Mesenchymal stem cell (in vitro differentiated cells and primary cell): ENCODE results near the gene GABRG3.

ENCODE experiments used
- DNase-seq: peaks from one replicate; pipeline ENCODE4 v3.0.0-alpha.2; 2013
- H2AFZ ChIP-seq: one replicate; pipeline ENCODE4 v1.6.1; 2013; ENCODE audit warnings: low read depth, mild to moderate bottlenecking, control low read depth, inconsistent platforms, low read length, moderate library complexity
- H2AK5ac ChIP-seq: 2 replicates; pipeline ENCODE4 v1.6.1; 2013; ENCODE audit warnings: low read length, moderate library complexity, mild to moderate bottlenecking, inconsistent platforms; ENCODE audit not compliant: severe bottlenecking
- H2BK120ac ChIP-seq: one replicate; pipeline ENCODE4 v1.6.1; 2013; ENCODE audit warnings: low read depth, mild to moderate bottlenecking, inconsistent platforms, low read length, moderate library complexity
- H2BK12ac ChIP-seq, 2 experiments: one replicate each; pipeline ENCODE4 v1.6.1; 2013; ENCODE audit warnings: inconsistent platforms in 2 of 2, low read length in 2 of 2, mild to moderate bottlenecking in 2 of 2, moderate library complexity in 2 of 2, control low read depth in 1 of 2
- H2BK15ac ChIP-seq: one replicate; pipeline ENCODE4 v1.6.1; 2013; ENCODE audit warnings: mild to moderate bottlenecking, low read depth, inconsistent platforms; ENCODE audit not compliant: poor library complexity, severe bottlenecking
- H2BK5ac ChIP-seq: 2 replicates; pipeline ENCODE4 v1.6.1; 2013; ENCODE audit warnings: low read depth, mild to moderate bottlenecking, low read length, control low read depth, inconsistent platforms; ENCODE audit not compliant: poor library complexity, severe bottlenecking
- H3K14ac ChIP-seq, 2 experiments: one replicate each; pipeline ENCODE4 v1.6.1; 2013; ENCODE audit warnings: inconsistent platforms in 2 of 2, low read length in 2 of 2, control low read depth in 1 of 2, mild to moderate bottlenecking in 1 of 2, moderate library complexity in 1 of 2
- H3K18ac ChIP-seq, 2 experiments: one replicate each; pipeline ENCODE4 v1.6.1; 2013; ENCODE audit warnings: inconsistent platforms in 2 of 2, low read length in 2 of 2, control low read depth in 1 of 2, low read depth in 1 of 2, mild to moderate bottlenecking in 1 of 2
- H3K23ac ChIP-seq, 2 experiments: one replicate each; pipeline ENCODE4 v1.6.1; 2013; ENCODE audit warnings: inconsistent platforms in 2 of 2, low read length in 2 of 2, mild to moderate bottlenecking in 2 of 2, moderate library complexity in 2 of 2, control low read depth in 1 of 2
- H3K27ac ChIP-seq: 2 replicates; pipeline ENCODE4 v1.5.1; 2013; ENCODE audit warnings: mild to moderate bottlenecking, moderate library complexity, low read length, control low read depth, inconsistent platforms; ENCODE audit not compliant: poor library complexity, severe bottlenecking
- H3K27me3 ChIP-seq, 2 experiments: 2 replicates each; pipeline versions ENCODE4 v1.6.1 to v1.7.0; 2013; ENCODE audit warnings: low read length in 2 of 2, mild to moderate bottlenecking in 2 of 2, moderate library complexity in 2 of 2, control low read depth in 1 of 2, inconsistent platforms in 1 of 2; ENCODE audit not compliant: control insufficient read depth in 1 of 2, insufficient read depth in 1 of 2
- H3K36me3 ChIP-seq, 2 experiments: 2 replicates each; pipeline versions ENCODE4 v1.6.1 to v1.7.0; 2013; ENCODE audit warnings: low read length in 2 of 2, control low read depth in 1 of 2, inconsistent platforms in 1 of 2, low read depth in 1 of 2, mild to moderate bottlenecking in 1 of 2; ENCODE audit not compliant: insufficient read depth in 2 of 2, control insufficient read depth in 1 of 2
- H3K4ac ChIP-seq, 2 experiments: one replicate each; pipeline ENCODE4 v1.6.1; 2013; ENCODE audit warnings: inconsistent platforms in 2 of 2, low read length in 2 of 2, mild to moderate bottlenecking in 2 of 2, moderate library complexity in 2 of 2, control low read depth in 1 of 2, low read depth in 1 of 2
- H3K4me1 ChIP-seq: 2 replicates; pipeline ENCODE4 v1.6.1; 2013; ENCODE audit warnings: low read depth, low read length, control low read depth; ENCODE audit not compliant: control insufficient read depth, insufficient read depth
- H3K4me2 ChIP-seq: 2 replicates; pipeline ENCODE4 v1.6.1; 2013; ENCODE audit warnings: low read length, mild to moderate bottlenecking, inconsistent platforms; ENCODE audit not compliant: poor library complexity, severe bottlenecking
- H3K4me3 ChIP-seq, 2 experiments: 2 replicates each; pipeline versions ENCODE4 v1.5.1 to v1.7.0; 2013; ENCODE audit warnings: low read length in 2 of 2, mild to moderate bottlenecking in 2 of 2, control low read depth in 1 of 2, low read depth in 1 of 2; ENCODE audit not compliant: insufficient read depth in 1 of 2
- H3K79me1 ChIP-seq: replicated peaks from 2 replicates; pipeline ENCODE4 v1.6.1; 2013; ENCODE audit warnings: mild to moderate bottlenecking, control low read depth, low read length, inconsistent platforms; ENCODE audit not compliant: poor library complexity, severe bottlenecking
- H3K9ac ChIP-seq: 2 replicates; pipeline ENCODE4 v1.7.0; 2013; ENCODE audit warnings: mild to moderate bottlenecking, low read length, moderate library complexity
- H3K9me3 ChIP-seq: 2 replicates; pipeline ENCODE4 v1.7.0; 2013; ENCODE audit warnings: mild to moderate bottlenecking, low read length; ENCODE audit not compliant: control insufficient read depth
- H4K8ac ChIP-seq: one replicate; pipeline ENCODE4 v1.6.1; 2013; ENCODE audit warnings: inconsistent platforms, mild to moderate bottlenecking, low read length, moderate library complexity
- H4K91ac ChIP-seq: one replicate; pipeline ENCODE4 v1.6.1; 2013; ENCODE audit warnings: mild to moderate bottlenecking, low read length, inconsistent platforms
- WGBS: methylation state at CpG from one replicate; pipeline ENCODE4 v1.1.7; 2013; ENCODE audit warnings: mixed read lengths; 5-methylcytosine and 5-hydroxymethylcytosine counted together

Gene GABRG3

DNA sequence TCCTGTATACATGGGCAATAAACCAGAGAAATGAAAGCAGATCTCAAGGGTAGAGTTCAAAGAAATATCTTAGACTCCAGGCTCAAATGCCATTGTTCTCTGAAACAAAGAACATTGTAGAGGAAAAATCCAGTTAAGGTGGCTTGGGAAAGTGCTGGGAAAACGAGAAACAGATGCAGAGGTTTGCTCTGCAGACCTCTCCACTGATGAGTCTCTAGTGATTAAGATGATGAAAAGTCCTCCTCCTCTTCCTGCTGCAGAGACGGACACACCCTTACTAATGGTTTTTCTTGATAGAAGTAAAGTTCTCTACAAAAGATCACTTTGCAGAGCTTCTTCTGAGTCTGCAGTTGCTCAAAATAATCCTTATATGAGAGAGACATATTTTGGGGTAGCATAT lies 264.7 kb downstream of the GABRG3 start:
- H3K4me1 ChIP-seq: no peaks in the 10 kb centered on the region
- H2BK5ac ChIP-seq: no peak overlapping the region
- H3K23ac ChIP-seq: no peak overlapping the region
- no peak overlapping the region for H2BK15ac ChIP-seq
- H3K9me3 ChIP-seq: no peaks in the 10 kb centered on the region
- 43% methylated on average over 1 of the region's 2 CpGs for WGBS
- H3K9ac ChIP-seq: no peak overlapping the region
- H3K4me3 ChIP-seq: no peak overlapping the region
- no peak for DNase-seq
- no peak overlapping the region for H2BK120ac ChIP-seq
- H4K8ac ChIP-seq: no peak overlapping the region
- H3K4me2 ChIP-seq: no peak overlapping the region
- H2BK12ac ChIP-seq: no peak overlapping the region
- no peak overlapping the region for H3K27ac ChIP-seq
- no peak overlapping the region for H2AFZ ChIP-seq
- no peak overlapping the region for H4K91ac ChIP-seq
- H3K79me1 ChIP-seq: no peaks in the 10 kb centered on the region
- H3K4ac ChIP-seq: no peak overlapping the region
- no peak overlapping the region for H3K18ac ChIP-seq
- no peaks in the 10 kb centered on the region for H3K36me3 ChIP-seq
- no peak overlapping the region for H2AK5ac ChIP-seq
- no peak overlapping the region for H3K14ac ChIP-seq
- H3K27me3 ChIP-seq: no peaks in the 10 kb centered on the region

DNA sequence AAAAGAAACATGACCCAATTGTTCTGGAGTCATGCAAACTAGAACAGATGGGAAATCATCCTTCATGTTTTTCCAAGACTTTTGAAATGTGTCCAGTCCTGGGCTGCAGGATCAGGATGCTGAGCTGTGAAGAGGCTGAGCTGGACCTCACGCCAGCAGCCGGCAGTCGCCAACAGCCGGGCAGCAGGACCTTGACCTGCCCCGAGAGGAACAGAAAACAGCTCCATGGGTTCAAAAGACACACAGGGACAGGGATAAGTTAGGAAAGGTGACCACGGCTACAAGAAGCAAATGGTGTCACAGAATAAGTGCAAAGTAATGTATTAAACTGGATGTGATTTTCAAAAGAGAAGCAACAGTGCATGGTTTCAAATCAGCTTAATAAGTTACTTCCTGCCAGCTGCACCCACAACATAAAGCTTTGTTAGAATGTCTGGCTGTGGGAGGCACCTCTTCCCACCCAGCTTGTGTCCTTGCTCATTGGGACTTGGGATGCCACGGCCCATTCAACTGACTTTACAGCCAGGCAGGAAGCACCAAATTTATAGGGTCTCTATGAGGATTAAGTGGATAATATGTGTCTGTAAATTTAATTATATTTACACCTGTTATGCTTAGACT lies 266.4 kb downstream of the GABRG3 start:
- Histone ChIP-seq H2BK15ac (no peak overlapping the region), H2BK12ac (no peak overlapping the region), H3K14ac (no peak overlapping the region), H2AK5ac (no peak overlapping the region), H4K8ac (no peak overlapping the region), H2BK5ac (no peak overlapping the region), H3K9me3 (no peaks in the 10 kb centered on the region), H2BK120ac (no peak overlapping the region), H3K23ac (no peak overlapping the region), H3K18ac (no peak overlapping the region), H2AFZ (no peak overlapping the region), H3K4me2 (no peak overlapping the region), H3K79me1 (no peaks in the 10 kb centered on the region), H3K4ac (no peak overlapping the region), H3K36me3 (no peaks in the 10 kb centered on the region), H3K27ac (no peak overlapping the region), H3K4me3 (no peak overlapping the region), H3K4me1 (no peaks in the 10 kb centered on the region), H3K9ac (no peak overlapping the region), H4K91ac (no peak overlapping the region), H3K27me3 (no peaks in the 10 kb centered on the region)
- WGBS: 84% methylated on average over 7 of the region's 7 CpGs
- no peak for DNase-seq

DNA sequence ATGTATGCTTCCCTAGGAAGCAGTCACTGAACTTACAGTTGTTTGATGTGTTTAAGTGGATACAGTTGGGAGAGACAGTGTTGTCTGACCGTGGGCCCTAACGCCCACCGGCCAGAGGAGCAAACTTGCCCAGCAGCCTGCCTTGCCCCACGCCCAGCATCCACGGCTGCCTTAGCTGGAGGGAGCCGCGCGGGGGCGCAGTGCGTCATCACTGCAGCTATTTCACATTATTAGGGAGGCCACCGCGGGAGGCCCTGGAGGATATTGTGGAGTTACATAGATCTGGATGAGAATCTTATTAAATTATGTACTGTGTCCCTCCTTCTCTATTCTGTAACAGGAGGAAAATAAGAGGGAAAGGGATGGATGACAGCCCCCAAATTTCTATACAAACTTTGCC lies 267.2 kb downstream of the GABRG3 start:
- H3K27me3 ChIP-seq: no peaks in the 10 kb centered on the region
- no peaks in the 10 kb centered on the region for H3K79me1 ChIP-seq
- H3K23ac ChIP-seq: no peak overlapping the region
- no peak overlapping the region for H2AK5ac ChIP-seq
- H3K14ac ChIP-seq: no peak overlapping the region
- no peak overlapping the region for H3K4ac ChIP-seq
- H3K18ac ChIP-seq: no peak overlapping the region
- H2BK5ac ChIP-seq: no peak overlapping the region
- H4K8ac ChIP-seq: no peak overlapping the region
- no peak overlapping the region for H3K27ac ChIP-seq
- no peak for DNase-seq
- H3K9me3 ChIP-seq: no peaks in the 10 kb centered on the region
- H3K4me3 ChIP-seq: no peak overlapping the region
- H3K36me3 ChIP-seq: no peaks in the 10 kb centered on the region
- 75% methylated on average over 10 of the region's 12 CpGs for WGBS
- no peak overlapping the region for H3K9ac ChIP-seq
- no peak overlapping the region for H2BK15ac ChIP-seq
- no peak overlapping the region for H3K4me2 ChIP-seq
- no peak overlapping the region for H2AFZ ChIP-seq
- H2BK120ac ChIP-seq: no peak overlapping the region
- no peak overlapping the region for H2BK12ac ChIP-seq
- H3K4me1 ChIP-seq: no peaks in the 10 kb centered on the region
- no peak overlapping the region for H4K91ac ChIP-seq

DNA sequence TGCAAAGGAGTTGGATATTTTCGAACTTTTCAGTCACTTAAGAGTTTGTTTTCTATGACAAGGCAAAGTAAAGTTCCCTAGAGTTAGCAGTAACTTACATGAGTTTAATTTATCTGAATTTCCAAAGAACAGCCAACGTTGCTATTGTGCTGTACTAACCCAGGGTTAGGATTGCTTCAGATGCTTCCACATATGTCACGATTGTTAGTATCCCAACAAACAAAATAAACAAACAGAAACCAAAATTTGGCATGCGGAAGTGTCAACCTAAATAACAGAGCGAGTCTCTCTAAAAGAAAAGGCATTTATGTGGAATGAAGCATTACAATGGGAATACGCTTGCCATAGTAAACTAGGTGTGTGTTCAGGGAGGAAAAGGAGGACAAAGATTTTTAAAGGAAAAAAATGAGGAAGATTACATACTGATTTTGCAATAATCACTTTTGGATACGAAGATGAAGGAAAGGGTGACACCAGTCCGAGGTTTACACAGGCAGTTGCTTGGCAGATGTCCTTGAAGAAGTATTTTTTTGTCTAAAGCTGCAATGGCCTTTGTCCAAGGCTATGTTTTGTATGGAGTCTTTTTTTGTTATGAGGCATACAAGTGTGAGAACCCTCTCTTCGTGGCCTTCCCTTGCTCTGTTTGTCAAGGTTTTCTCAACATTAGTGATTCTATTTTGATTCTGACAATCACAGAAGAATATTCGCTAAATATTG lies 267.9 kb downstream of the GABRG3 start:
- Histone ChIP-seq H2AK5ac (no peak overlapping the region), H3K4me1 (no peaks in the 10 kb centered on the region), H3K14ac (no peak overlapping the region), H4K91ac (no peak overlapping the region), H3K18ac (no peak overlapping the region), H2BK5ac (no peak overlapping the region), H3K27ac (no peak overlapping the region), H3K36me3 (no peaks in the 10 kb centered on the region), H2BK15ac (no peak overlapping the region), H3K9me3 (no peaks in the 10 kb centered on the region), H3K4ac (no peak overlapping the region), H3K79me1 (no peaks in the 10 kb centered on the region), H2BK120ac (no peak overlapping the region), H3K4me2 (no peak overlapping the region), H3K9ac (no peak overlapping the region), H3K4me3 (no peak overlapping the region), H3K27me3 (no peaks in the 10 kb centered on the region), H2BK12ac (no peak overlapping the region), H2AFZ (no peak overlapping the region), H4K8ac (no peak overlapping the region), H3K23ac (no peak overlapping the region)
- DNase-seq: no peak
- WGBS: 66% methylated on average over 8 of the region's 10 CpGs
